GM20000 (cell line): Measurements from ENCODE around the gene CSMD2.

Experiments used
- DNase-seq: peaks from one replicate; pipeline ENCODE4 v3.0.0; 2012; ENCODE audit warnings: low spot score
- TF ChIP-seq, protein P1 (sequence below): IDR thresholded peaks from 2 replicates; pipeline ENCODE4 v1.5.1; 2012; ENCODE audit warnings: mild to moderate bottlenecking, control low read depth; ENCODE audit errors: extremely low read depth, missing control alignments

CSMD2 gene

DNA sequence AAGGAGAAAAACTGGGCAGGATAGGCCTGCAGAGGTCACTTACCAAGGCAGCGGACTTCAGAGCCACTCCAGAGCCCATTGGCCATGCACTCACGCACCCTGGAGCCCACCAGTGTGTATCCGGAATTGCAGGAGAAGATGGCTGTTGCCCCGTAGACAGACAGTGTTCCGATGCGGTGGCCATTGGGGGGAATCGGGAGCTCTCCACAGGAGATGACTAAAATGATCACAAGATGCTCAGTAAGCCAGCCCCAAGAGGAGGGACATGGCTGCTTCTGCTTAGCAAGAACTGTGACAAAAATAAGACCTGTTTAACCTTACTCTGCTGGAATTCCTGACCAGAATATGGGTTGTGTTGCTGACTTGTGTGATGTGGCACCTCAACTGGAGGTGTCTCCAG lies 595.7 kb downstream of the CSMD2 start:
- no peak for DNase-seq
- TF ChIP-seq, protein P1, sequence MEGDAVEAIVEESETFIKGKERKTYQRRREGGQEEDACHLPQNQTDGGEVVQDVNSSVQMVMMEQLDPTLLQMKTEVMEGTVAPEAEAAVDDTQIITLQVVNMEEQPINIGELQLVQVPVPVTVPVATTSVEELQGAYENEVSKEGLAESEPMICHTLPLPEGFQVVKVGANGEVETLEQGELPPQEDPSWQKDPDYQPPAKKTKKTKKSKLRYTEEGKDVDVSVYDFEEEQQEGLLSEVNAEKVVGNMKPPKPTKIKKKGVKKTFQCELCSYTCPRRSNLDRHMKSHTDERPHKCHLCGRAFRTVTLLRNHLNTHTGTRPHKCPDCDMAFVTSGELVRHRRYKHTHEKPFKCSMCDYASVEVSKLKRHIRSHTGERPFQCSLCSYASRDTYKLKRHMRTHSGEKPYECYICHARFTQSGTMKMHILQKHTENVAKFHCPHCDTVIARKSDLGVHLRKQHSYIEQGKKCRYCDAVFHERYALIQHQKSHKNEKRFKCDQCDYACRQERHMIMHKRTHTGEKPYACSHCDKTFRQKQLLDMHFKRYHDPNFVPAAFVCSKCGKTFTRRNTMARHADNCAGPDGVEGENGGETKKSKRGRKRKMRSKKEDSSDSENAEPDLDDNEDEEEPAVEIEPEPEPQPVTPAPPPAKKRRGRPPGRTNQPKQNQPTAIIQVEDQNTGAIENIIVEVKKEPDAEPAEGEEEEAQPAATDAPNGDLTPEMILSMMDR: no peak

DNA sequence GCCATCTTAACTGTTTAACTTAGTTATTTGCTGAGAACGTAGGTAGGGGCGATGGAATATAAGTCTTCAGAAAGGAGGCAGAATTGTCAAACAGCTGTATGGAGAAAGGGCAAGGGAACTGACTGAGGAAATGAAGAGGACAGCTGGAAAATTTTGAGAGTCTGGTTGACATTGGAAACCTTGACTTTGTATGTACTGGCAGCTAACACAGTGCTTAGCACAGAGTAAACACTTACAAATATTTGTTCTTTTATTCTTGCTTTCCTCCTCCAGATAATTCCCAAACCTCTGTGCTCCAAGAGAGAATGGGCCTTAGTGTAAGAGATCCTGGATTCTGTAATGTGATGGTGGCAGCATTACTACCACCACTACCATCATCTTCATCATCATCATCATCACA lies 601.3 kb downstream of the CSMD2 start:
- TF ChIP-seq, protein P1: no peak
- DNase-seq: no peak

DNA sequence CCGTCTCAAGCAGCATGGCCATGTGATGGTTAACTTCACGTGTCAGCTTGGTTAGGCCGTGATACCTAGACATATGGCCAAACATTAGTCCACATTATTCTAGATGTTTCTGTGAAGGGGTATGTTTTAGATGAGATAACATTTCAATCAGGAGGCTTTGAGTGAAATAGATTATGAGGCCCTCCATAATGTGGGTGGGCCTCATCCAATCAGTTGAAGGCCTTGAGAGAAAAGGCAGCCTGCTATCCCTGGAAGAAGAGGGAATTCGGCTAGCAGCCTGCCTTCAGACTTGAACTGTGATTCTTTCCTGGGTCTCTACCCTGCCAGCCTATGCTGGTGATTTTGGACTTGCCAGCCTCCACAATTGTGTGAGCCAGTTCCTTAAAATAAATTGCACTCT lies 602.5 kb downstream of the CSMD2 start:
- TF ChIP-seq, protein P1: no peak
- no peak for DNase-seq

DNA sequence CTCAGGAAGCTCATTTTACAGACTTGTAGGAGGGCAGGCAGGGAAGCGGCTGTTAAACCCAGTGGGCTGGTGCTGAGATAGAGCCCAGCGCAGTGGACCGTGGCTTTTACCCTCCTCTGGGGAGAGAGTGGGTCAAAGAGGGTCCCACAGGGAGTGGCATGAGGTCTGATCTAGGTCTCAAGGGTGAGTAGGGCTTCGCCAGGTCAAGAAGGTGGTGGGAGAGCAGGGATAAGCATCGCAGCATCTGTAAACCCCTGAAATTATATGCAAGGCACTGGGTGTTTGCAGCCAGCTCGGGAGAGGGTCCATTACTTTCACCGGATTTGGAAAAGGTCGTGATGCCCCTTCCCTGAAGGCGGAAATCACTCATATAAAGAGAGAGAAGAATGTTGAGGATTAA lies 603.5 kb downstream of the CSMD2 start:
- TF ChIP-seq, protein P1: no peak
- DNase-seq: no peak

DNA sequence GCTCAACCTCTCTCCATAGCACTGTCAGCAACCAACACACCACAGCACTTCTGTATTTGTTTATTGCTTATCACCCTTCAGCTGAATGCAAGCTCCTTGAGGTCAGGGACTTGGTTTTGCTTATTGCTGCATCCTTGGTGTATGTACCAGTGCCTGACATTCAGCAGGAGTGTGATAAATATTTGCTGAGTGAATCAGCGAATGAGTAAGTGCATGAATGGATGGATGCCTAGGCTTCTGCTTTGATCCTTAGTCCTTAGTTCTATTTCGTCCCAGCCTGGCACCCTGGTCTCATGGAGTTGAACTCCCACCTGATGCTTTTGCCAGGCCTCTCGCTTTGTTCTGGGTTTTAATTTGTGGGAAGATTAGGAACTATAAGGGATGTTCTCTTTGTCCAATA lies 604.4 kb downstream of the CSMD2 start:
- TF ChIP-seq, protein P1: no peak
- DNase-seq: no peak

DNA sequence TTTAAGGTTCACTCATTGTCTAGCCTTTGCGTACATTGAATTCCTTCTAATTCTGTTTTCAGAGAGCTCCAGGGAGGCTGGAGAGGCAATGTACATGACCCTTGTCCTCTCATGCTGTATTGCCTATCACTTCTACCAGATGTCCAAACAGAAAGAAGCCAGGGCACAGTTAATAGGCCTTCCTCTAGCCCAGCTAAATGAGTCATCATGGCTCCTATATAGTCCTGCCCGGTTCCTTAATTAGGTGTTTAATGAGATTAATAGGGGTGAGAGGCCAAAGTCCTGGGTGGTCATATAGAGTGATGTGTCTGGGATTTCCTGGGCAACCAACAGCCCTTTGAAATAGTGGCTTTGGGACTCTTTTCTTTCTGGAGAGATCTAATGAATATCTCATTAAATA lies 616.3 kb downstream of the CSMD2 start:
- TF ChIP-seq, protein P1: no peak

DNA sequence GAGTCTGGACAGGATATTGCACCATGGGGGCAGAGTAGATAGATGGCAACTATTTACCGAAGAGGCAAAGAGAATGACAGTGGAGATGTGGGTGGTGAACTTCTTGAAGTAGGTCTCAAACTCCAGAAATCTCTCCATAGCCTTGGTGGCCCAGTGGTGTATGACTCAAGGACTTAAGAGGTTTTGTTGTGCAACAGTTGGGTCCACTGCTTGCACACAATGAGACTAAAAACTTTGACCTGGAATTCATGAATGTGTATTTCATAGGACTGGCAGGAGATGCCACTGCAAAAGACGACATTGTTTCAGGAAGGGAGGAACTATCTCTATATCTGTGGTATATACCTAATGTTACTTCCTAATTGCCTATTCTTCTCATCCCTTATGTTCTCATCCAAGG lies 616.7 kb downstream of the CSMD2 start:
- DNase-seq: no peak

More for the DNA sequence above, 616.3 kb downstream of the CSMD2 start:
- DNase-seq: no peak

More for the DNA sequence above, 616.7 kb downstream of the CSMD2 start:
- TF ChIP-seq, protein P1: no peak
